Activated T-cell treated with anti-CD3 and anti-CD28 coated beads for 48 hours (primary cell): Measurements from ENCODE around the gene SERPINA9.
"Not testable (repeated sequence)": the region's sequence is repeated elsewhere in the genome, so short reads cannot be mapped to it uniquely, and the experiment has no call there.

Experiments
- DNase-seq: peaks from one replicate; pipeline ENCODE4 v3.0.0-alpha.2; 2020; ENCODE audit warnings: low read depth

SERPINA9 gene

GRCh38 chr14:94426526-94426925 lies 49.5 kb downstream of the SERPINA9 start:
- DNase-seq, result no peak

GRCh38 chr14:94424371-94424770 lies 51.6 kb downstream of the SERPINA9 start:
- no peak for DNase-seq

- peak; percentile 47 for DNase-seq
Measured at GRCh38 chr14:94423453-94424056, 52.4 kb downstream of the SERPINA9 start.

GRCh38 chr14:94421316-94421715 lies 54.7 kb downstream of the SERPINA9 start:
- DNase-seq, result no peak

- not testable (repeated sequence) for DNase-seq
Measured at GRCh38 chr14:94417497-94418205, 58.3 kb downstream of the SERPINA9 start.
